Fibroblast of villous mesenchyme (primary cell): ENCODE measurements around the gene ENTPD1. TPM values are rescaled to one million over a fixed set of nuclear protein-coding genes. Genes with fewer than 3 reads are reported as not detected.

Experiments
- DNase-seq: peaks from one replicate; pipeline ENCODE4 v3.0.0-alpha.2; 2010; ENCODE audit warnings: low read depth
- H3K4me3 ChIP-seq: 2 replicates; pipeline ENCODE4 v1.5.1; 2011; ENCODE audit warnings: low read depth, mild to moderate bottlenecking, low read length
- total RNA-seq: library from RNA; depleted of rRNA; stranded (reverse); fragments of >200 nt; gene quantifications from 2 replicates; pipeline ENCODE4 v1.2.3, GENCODE V29; 2012
- TF ChIP-seq, protein P1 (sequence below): IDR thresholded peaks from 2 replicates; pipeline ENCODE4 v1.5.1; 2012; ENCODE audit warnings: low read depth, mild to moderate bottlenecking, low read length; ENCODE audit not compliant: insufficient read depth

The ENTPD1 gene
- total RNA-seq, 1 donor: 0.86 TPM

DNA sequence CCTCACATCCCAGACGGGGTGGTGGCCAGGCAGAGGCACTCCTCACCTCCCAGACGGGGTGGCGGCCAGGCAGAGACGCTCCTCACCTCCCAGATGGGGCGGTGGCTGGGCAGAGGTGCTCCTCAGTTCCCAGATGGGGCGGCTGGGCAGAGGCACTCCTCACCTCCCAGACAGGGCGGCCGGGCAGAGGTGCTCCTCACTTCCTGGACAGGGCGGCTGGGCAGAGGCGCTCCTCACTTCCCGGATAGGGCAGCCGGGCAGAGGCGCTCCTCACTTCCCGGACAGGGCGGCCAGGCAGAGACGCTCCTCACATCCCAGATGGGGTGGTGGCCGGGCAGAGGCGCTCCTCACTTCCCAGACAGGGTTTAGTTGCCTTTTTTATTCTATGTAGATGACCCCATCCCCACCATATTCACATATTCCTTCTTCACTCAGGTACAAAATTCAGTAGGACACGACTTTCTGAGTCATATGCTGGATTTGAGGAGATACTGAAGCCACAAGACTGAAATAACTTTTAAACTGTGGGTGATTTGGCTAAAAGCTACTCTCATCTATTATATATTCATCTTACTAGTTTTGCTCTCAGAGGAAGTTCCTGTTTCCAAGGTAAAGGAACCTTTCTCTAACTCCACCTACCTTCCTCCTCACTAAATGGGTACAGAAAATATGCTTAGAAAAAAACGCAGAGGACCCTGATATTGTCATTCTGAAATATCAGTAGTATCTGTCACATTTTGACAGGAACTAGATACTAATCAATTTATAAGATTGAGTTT, 54.4 kb downstream of the ENTPD1 start:
- TF ChIP-seq, protein P1, sequence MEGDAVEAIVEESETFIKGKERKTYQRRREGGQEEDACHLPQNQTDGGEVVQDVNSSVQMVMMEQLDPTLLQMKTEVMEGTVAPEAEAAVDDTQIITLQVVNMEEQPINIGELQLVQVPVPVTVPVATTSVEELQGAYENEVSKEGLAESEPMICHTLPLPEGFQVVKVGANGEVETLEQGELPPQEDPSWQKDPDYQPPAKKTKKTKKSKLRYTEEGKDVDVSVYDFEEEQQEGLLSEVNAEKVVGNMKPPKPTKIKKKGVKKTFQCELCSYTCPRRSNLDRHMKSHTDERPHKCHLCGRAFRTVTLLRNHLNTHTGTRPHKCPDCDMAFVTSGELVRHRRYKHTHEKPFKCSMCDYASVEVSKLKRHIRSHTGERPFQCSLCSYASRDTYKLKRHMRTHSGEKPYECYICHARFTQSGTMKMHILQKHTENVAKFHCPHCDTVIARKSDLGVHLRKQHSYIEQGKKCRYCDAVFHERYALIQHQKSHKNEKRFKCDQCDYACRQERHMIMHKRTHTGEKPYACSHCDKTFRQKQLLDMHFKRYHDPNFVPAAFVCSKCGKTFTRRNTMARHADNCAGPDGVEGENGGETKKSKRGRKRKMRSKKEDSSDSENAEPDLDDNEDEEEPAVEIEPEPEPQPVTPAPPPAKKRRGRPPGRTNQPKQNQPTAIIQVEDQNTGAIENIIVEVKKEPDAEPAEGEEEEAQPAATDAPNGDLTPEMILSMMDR: no peak
- H3K4me3 ChIP-seq: no peak overlapping the region
- DNase-seq: no peak

DNA sequence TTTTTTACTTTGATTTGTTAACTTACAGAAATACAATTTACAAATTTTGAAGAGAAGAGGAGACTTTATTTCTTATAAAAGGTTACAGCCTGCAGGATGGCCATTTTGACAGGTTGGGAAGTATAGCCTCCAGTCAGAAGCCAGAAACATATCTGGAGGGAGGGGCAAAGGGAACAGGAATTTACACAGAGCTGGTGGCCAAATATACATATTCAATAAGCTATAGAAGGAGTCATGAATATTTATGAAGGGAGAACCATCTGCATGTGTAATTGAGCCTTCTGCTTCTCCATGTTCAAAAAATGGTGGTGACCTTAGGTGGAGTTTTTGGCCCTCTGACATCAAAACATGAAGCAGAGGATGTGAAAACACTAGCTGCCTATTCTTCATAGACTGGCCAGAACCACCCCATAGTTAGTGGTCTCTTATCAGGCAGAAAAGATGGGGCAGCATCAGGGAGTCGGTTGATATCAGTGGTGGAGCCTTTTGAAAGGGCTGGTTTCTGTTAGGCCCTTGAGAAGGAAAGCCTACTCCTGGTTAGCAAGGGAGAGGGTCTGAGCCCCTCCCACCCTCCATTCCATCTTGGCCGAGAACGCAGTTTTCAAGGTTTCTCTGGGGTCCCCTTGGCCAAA, 57.2 kb downstream of the ENTPD1 start:
- TF ChIP-seq, protein P1: no peak
- no peak for DNase-seq
- no peak overlapping the region for H3K4me3 ChIP-seq

- TF ChIP-seq, protein P1: no peak
- peak; percentile 69 for DNase-seq
- H3K4me3 ChIP-seq: no peak overlapping the region
Measured at GRCh38 chr10:95814011-95814727, 58.2 kb downstream of the ENTPD1 start.

- H3K4me3 ChIP-seq: no peak overlapping the region
- TF ChIP-seq, protein P1: no peak
- DNase-seq: no peak
Measured at GRCh38 chr10:95815133-95815532, 59.2 kb downstream of the ENTPD1 start.

DNA sequence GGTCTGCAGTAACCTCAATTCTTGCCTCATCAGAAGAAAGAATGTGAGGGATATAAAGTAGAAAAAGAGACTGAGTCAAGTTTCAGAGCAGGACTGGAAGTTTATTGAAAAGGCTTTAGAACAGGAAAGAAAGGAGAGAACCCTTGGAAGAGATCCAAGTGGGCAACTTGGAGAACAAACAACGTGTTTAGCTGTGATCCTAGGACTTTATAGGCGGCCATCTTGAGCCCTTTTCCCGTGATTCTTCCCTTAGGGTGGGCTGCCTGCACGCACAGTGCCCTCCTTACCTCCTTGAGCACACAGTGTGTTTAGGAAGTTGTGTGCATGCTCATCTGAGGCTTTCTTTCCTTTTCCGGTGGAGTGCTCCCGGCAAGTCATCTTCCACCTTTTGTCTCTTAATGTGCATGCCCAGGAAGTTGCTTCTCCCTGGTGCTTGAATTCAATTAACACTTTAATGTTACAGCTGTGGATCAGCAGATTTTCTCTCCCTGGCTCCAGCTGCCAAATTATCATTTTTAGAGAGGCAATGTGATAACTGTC, 59.8 kb downstream of the ENTPD1 start:
- no peak overlapping the region for H3K4me3 ChIP-seq
- no peak for DNase-seq
- TF ChIP-seq, protein P1: no peak

DNA sequence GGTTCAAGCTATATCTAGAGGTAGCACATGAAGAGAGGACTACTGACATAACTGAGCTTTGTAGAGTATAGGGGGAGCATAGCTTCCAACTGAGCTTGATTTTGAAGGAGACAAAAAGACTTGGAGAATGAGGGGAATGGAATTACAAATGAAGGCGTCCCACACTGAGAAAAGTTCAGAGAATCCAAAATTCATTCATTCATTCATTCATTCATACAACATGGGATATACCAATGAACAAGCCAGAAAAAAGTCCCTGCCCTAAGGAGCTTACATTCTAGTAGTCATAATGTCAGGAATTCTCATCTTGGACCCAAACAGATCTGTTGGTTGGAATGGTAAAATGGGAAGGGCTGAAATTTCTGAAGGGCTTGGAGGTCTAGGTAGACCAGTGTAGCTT, 62.0 kb downstream of the ENTPD1 start:
- TF ChIP-seq, protein P1: no peak
- no peak overlapping the region for H3K4me3 ChIP-seq

More for the DNA sequence above, 62.0 kb downstream of the ENTPD1 start:
- no peak for DNase-seq
